ENCODE results near the gene SEMA4C.

- TF ChIP-seq GATA2 (IDR thresholded peaks at IDR 0.05; ENCODE audit: low read depth, low read length) (no peak), GATA3 (IDR thresholded peaks at IDR 0.05; ENCODE audit: low read depth, low read length) (no peak)
These were observed 26.2 kb downstream of the SEMA4C start, which contains the start of gene ANKRD23 for GRCh38 chr2:96843538-96844268.

Data from SH-SY5Y (cell line).